ENCODE data around the gene DLX3. TPM values are rescaled to one million over a fixed set of nuclear protein-coding genes. Genes with fewer than 3 reads are reported as not detected.
A peak's percentile ranks its signal among the peaks of the same experiment; 100 is the strongest.

The DLX3 gene
- polyA plus RNA-seq, 1 donor = 0.66 TPM

- Histone ChIP-seq H3K4me3 (ENCODE audit: low read length) (no peak overlapping the region), H3K27ac (ENCODE audit: low read length) (no peak overlapping the region), H3K4me1 (ENCODE audit: control insufficient read depth, insufficient read depth, low read length) (peaks cover 21% of the 10 kb centered on the region), H3K9me3 (ENCODE audit: control insufficient read depth, low read depth, low read length) (peaks cover 8% of the 10 kb centered on the region), H3K36me3 (ENCODE audit: control insufficient read depth, insufficient read depth, low read length) (no peaks in the 10 kb centered on the region), H3K27me3 (ENCODE audit: control insufficient read depth, insufficient read depth, low read length) (peaks cover 82% of the 10 kb centered on the region)
- 30% methylated on average over 2 of the region's 11 CpGs for WGBS (ENCODE audit: insufficient coverage, low lambda C conversion rate)
- DNase-seq = no peak
These were observed 4.0 kb upstream of the DLX3 start for GRCh38 chr17:49998836-49999511.

- no CpG with 5 or more reads among the region's 20 CpGs for WGBS (ENCODE audit: insufficient coverage, low lambda C conversion rate)
- peaks cover 22% of the 10 kb centered on the region for H3K4me1 ChIP-seq (ENCODE audit: control insufficient read depth, insufficient read depth, low read length)
- peaks cover 87% of the 10 kb centered on the region for H3K27me3 ChIP-seq (ENCODE audit: control insufficient read depth, insufficient read depth, low read length)
- peaks cover 8% of the 10 kb centered on the region for H3K9me3 ChIP-seq (ENCODE audit: control insufficient read depth, low read depth, low read length)
- no peak overlapping the region for H3K4me3 ChIP-seq (ENCODE audit: low read length)
- no peak overlapping the region for H3K27ac ChIP-seq (ENCODE audit: low read length)
- H3K36me3 ChIP-seq (ENCODE audit: control insufficient read depth, insufficient read depth, low read length) = no peaks in the 10 kb centered on the region
- DNase-seq = peak; percentile 76 to 77
These were observed 3.0 kb upstream of the DLX3 start for GRCh38 chr17:49997773-49998703.

GRCh38 chr17:49997301-49997650, 2.3 kb upstream of the DLX3 start:
- peaks cover 89% of the 10 kb centered on the region for H3K27me3 ChIP-seq (ENCODE audit: control insufficient read depth, insufficient read depth, low read length)
- DNase-seq = no peak
- peaks cover 24% of the 10 kb centered on the region for H3K4me1 ChIP-seq (ENCODE audit: control insufficient read depth, insufficient read depth, low read length)
- H3K4me3 ChIP-seq (ENCODE audit: low read length) = no peak overlapping the region
- H3K36me3 ChIP-seq (ENCODE audit: control insufficient read depth, insufficient read depth, low read length) = no peaks in the 10 kb centered on the region
- no CpG with 5 or more reads among the region's 6 CpGs for WGBS (ENCODE audit: insufficient coverage, low lambda C conversion rate)
- no peak overlapping the region for H3K27ac ChIP-seq (ENCODE audit: low read length)
- H3K9me3 ChIP-seq (ENCODE audit: control insufficient read depth, low read depth, low read length) = peaks cover 8% of the 10 kb centered on the region

- H3K4me3 ChIP-seq (ENCODE audit: low read length) = peak overlapping the region; percentile 25
- no peak overlapping the region for H3K27ac ChIP-seq (ENCODE audit: low read length)
- peaks cover 24% of the 10 kb centered on the region for H3K4me1 ChIP-seq (ENCODE audit: control insufficient read depth, insufficient read depth, low read length)
- H3K36me3 ChIP-seq (ENCODE audit: control insufficient read depth, insufficient read depth, low read length) = no peaks in the 10 kb centered on the region
- peak in 1 of 2 donors; percentile 33 for DNase-seq
- H3K9me3 ChIP-seq (ENCODE audit: control insufficient read depth, low read depth, low read length) = peaks cover 8% of the 10 kb centered on the region
- H3K27me3 ChIP-seq (ENCODE audit: control insufficient read depth, insufficient read depth, low read length) = peaks cover 90% of the 10 kb centered on the region
- no CpG with 5 or more reads among the region's 58 CpGs for WGBS (ENCODE audit: insufficient coverage, low lambda C conversion rate)
These were observed 1.7 kb upstream of the DLX3 start for GRCh38 chr17:49996495-49997300.

- H3K4me1 ChIP-seq (ENCODE audit: control insufficient read depth, insufficient read depth, low read length) = peaks cover 24% of the 10 kb centered on the region
- H3K27ac ChIP-seq (ENCODE audit: low read length) = no peak overlapping the region
- no peaks in the 10 kb centered on the region for H3K36me3 ChIP-seq (ENCODE audit: control insufficient read depth, insufficient read depth, low read length)
- H3K4me3 ChIP-seq (ENCODE audit: low read length) = no peak overlapping the region
- peaks cover 90% of the 10 kb centered on the region for H3K27me3 ChIP-seq (ENCODE audit: control insufficient read depth, insufficient read depth, low read length)
- H3K9me3 ChIP-seq (ENCODE audit: control insufficient read depth, low read depth, low read length) = peaks cover 8% of the 10 kb centered on the region
- WGBS (ENCODE audit: insufficient coverage, low lambda C conversion rate) = no CpG with 5 or more reads among the region's 7 CpGs
- DNase-seq = no peak
These were observed 1.1 kb upstream of the DLX3 start for GRCh38 chr17:49996121-49996494.

- Histone ChIP-seq H3K27me3 (ENCODE audit: control insufficient read depth, insufficient read depth, low read length) (peaks cover 94% of the 10 kb centered on the region), H3K36me3 (ENCODE audit: control insufficient read depth, insufficient read depth, low read length) (no peaks in the 10 kb centered on the region), H3K9me3 (ENCODE audit: control insufficient read depth, low read depth, low read length) (peaks cover 8% of the 10 kb centered on the region), H3K27ac (ENCODE audit: low read length) (no peak overlapping the region), H3K4me3 (ENCODE audit: low read length) (no peak overlapping the region), H3K4me1 (ENCODE audit: control insufficient read depth, insufficient read depth, low read length) (peaks cover 24% of the 10 kb centered on the region)
- WGBS (ENCODE audit: insufficient coverage, low lambda C conversion rate) = 3% methylated on average over 5 of the region's 50 CpGs
- peak in 1 of 2 donors; percentile 25 for DNase-seq
These were observed 654 bp downstream of the DLX3 start for GRCh38 chr17:49994085-49995054.

- peaks cover 94% of the 10 kb centered on the region for H3K27me3 ChIP-seq (ENCODE audit: control insufficient read depth, insufficient read depth, low read length)
- peak overlapping the region; percentile 9 for H3K4me3 ChIP-seq (ENCODE audit: low read length)
- H3K4me1 ChIP-seq (ENCODE audit: control insufficient read depth, insufficient read depth, low read length) = peaks cover 24% of the 10 kb centered on the region
- H3K27ac ChIP-seq (ENCODE audit: low read length) = no peak overlapping the region
- no peaks in the 10 kb centered on the region for H3K36me3 ChIP-seq (ENCODE audit: control insufficient read depth, insufficient read depth, low read length)
- 0% methylated on average over 7 of the region's 77 CpGs for WGBS (ENCODE audit: insufficient coverage, low lambda C conversion rate)
- H3K9me3 ChIP-seq (ENCODE audit: control insufficient read depth, low read depth, low read length) = peaks cover 8% of the 10 kb centered on the region
- peak in 1 of 2 donors; percentile 55 for DNase-seq
These were observed 1.5 kb downstream of the DLX3 start for GRCh38 chr17:49993423-49994060.

GRCh38 chr17:49992933-49993422, 2.0 kb downstream of the DLX3 start:
- peaks cover 97% of the 10 kb centered on the region for H3K27me3 ChIP-seq (ENCODE audit: control insufficient read depth, insufficient read depth, low read length)
- WGBS (ENCODE audit: insufficient coverage, low lambda C conversion rate) = no CpG with 5 or more reads among the region's 23 CpGs
- H3K27ac ChIP-seq (ENCODE audit: low read length) = no peak overlapping the region

More at GRCh38 chr17:49992933-49993422, 2.0 kb downstream of the DLX3 start:
- Histone ChIP-seq H3K9me3 (ENCODE audit: control insufficient read depth, low read depth, low read length) (peaks cover 10% of the 10 kb centered on the region), H3K4me3 (ENCODE audit: low read length) (peak overlapping the region; percentile 9), H3K36me3 (ENCODE audit: control insufficient read depth, insufficient read depth, low read length) (no peaks in the 10 kb centered on the region), H3K4me1 (ENCODE audit: control insufficient read depth, insufficient read depth, low read length) (peaks cover 23% of the 10 kb centered on the region)
- DNase-seq = no peak

All from large intestine (tissue), 3 donors.